ENCODE data around the gene RAB19.

The RAB19 gene

GRCh38 chr7:140418653-140419052 is 14.8 kb downstream of the RAB19 start:
- no peak for DNase-seq (ENCODE audit: extremely low spot score)
- ChIA-PET POLR2A (no interaction called here), CTCF (interaction anchor here (1.0 to 1.1 kb wide), 2 partner anchors 17 to 20 kb away, joined by 3 read pairs; no protein-coding TSS in a partner anchor)
- no peak for TF ChIP-seq CTCF (IDR thresholded peaks at IDR 0.05; ENCODE audit: control extremely low read depth, extremely low read depth, low read depth, missing control alignments)

- ChIA-PET POLR2A (no interaction called here), CTCF (no interaction called here)
- no peak for TF ChIP-seq CTCF (IDR thresholded peaks at IDR 0.05; ENCODE audit: control extremely low read depth, extremely low read depth, low read depth, missing control alignments)
- DNase-seq (ENCODE audit: extremely low spot score): no peak
Observed at GRCh38 chr7:140421521-140421920, 17.7 kb downstream of the RAB19 start.

- POLR2A ChIA-PET: no interaction called here
- DNase-seq (ENCODE audit: extremely low spot score): no peak
- no peak for TF ChIP-seq CTCF (IDR thresholded peaks at IDR 0.05; ENCODE audit: control extremely low read depth, extremely low read depth, low read depth, missing control alignments)
- CTCF ChIA-PET: interaction anchor here (0.7 kb wide), 1 partner anchor 13 kb away, joined by 3 read pairs; no protein-coding TSS in a partner anchor
Observed at GRCh38 chr7:140423501-140423900, 19.6 kb downstream of the RAB19 start.

- CTCF ChIA-PET: interaction anchor here (1.0 to 1.2 kb wide), 2 partner anchors 10 to 44 kb away, joined by 3 to 4 read pairs; no protein-coding TSS in a partner anchor
Observed at GRCh38 chr7:140425718-140426117, 21.9 kb downstream of the RAB19 start.

GRCh38 chr7:140426130-140426529 is 22.3 kb downstream of the RAB19 start:
- POLR2A ChIA-PET: no interaction called here
- TF ChIP-seq CTCF (IDR thresholded peaks at IDR 0.05; ENCODE audit: control extremely low read depth, extremely low read depth, low read depth, missing control alignments): no peak
- CTCF ChIA-PET: interaction anchor here (0.5 to 1.0 kb wide), 2 partner anchors 44 to 1038 kb away, joined by 3 to 4 read pairs; no protein-coding TSS in a partner anchor

More at GRCh38 chr7:140425718-140426117, 21.9 kb downstream of the RAB19 start:
- TF ChIP-seq CTCF (IDR thresholded peaks at IDR 0.05; ENCODE audit: control extremely low read depth, extremely low read depth, low read depth, missing control alignments): no peak
- POLR2A ChIA-PET: no interaction called here
- no peak for DNase-seq (ENCODE audit: extremely low spot score)

GRCh38 chr7:140433396-140433795 is 29.5 kb downstream of the RAB19 start:
- no peak for TF ChIP-seq CTCF (IDR thresholded peaks at IDR 0.05; ENCODE audit: control extremely low read depth, extremely low read depth, low read depth, missing control alignments)
- ChIA-PET POLR2A (no interaction called here), CTCF (interaction anchor here (0.9 to 1.6 kb wide), 2 partner anchors 9 to 43 kb away, joined by 3 read pairs; no protein-coding TSS in a partner anchor)
- DNase-seq (ENCODE audit: extremely low spot score): no peak

More at GRCh38 chr7:140426130-140426529, 22.3 kb downstream of the RAB19 start:
- DNase-seq (ENCODE audit: extremely low spot score): no peak

Measured in GM10248 (cell line).